OCI-LY7 (cell line): ENCODE data around the gene MCM5.

ENCODE experiments used
- EZH2phosphoT487 ChIP-seq: fragments of 200-600 bp; sonication (generic); IDR thresholded peaks from 2 replicates; pipeline ENCODE4 v1.6.1; 2018; ENCODE audit warnings: low read depth, borderline replicate concordance, mild to moderate bottlenecking, mixed run types, antibody characterized with exemption, low read length, moderate library complexity, mixed read lengths
- TF ChIP-seq, protein P1 (sequence below): fragments of 200-600 bp; sonication (generic); conservative IDR thresholded peaks from 2 replicates; pipeline ENCODE4 v1.5.1; 2014; ENCODE audit warnings: mild to moderate bottlenecking, antibody characterized with exemption, low read length, moderate library complexity, mixed read lengths

DNA sequence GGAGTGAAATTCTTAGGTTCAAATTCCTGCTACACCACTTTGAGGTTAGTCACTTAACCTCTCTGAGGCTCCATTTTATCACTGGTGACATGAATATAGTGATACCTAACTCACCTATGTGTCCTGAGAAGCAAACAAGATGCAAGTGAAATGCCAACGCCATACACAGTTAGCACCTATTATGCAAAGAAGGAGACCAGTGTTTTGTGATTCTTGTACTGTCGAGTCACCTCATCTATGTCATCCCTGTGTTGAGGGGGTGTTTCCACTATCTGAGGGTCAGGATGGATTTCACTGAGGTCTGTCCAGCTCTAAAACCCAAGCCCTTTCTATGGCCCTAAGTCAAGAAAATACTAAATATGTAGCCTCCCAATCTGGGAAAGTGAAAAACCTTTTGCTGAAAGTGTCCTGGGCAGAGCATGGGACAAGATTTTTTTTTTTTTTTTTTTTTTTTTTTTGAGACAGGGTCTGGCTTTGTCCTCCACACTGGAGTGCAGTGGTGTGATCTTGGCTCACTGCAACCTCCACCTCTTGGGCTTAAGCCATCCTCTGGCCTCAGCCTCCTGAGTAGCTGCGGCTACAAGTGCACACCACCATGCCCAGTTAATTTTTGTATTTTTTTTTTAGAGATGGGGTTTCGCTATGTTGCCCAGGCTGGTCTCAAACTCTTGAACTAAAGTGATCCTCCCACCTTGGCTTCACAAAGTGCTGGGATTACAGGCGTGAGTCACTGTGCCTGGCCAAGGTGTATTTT is 5.0 kb upstream of the MCM5 start:
- TF ChIP-seq, protein P1, sequence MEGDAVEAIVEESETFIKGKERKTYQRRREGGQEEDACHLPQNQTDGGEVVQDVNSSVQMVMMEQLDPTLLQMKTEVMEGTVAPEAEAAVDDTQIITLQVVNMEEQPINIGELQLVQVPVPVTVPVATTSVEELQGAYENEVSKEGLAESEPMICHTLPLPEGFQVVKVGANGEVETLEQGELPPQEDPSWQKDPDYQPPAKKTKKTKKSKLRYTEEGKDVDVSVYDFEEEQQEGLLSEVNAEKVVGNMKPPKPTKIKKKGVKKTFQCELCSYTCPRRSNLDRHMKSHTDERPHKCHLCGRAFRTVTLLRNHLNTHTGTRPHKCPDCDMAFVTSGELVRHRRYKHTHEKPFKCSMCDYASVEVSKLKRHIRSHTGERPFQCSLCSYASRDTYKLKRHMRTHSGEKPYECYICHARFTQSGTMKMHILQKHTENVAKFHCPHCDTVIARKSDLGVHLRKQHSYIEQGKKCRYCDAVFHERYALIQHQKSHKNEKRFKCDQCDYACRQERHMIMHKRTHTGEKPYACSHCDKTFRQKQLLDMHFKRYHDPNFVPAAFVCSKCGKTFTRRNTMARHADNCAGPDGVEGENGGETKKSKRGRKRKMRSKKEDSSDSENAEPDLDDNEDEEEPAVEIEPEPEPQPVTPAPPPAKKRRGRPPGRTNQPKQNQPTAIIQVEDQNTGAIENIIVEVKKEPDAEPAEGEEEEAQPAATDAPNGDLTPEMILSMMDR: no peak
- no peak for TF ChIP-seq EZH2phosphoT487
